NCI-H774 (cell line): Measurements from ENCODE around the gene RPS17.
"Not testable (repeated sequence)": the region's sequence is repeated elsewhere in the genome, so short reads cannot be mapped to it uniquely, and the experiment has no call there.

Experiments
- DNase-seq: peaks from one replicate; lab custom pipeline; 2025; lab: John Stamatoyannopoulos, UW

RPS17 gene

GRCh38 chr15:82507693-82508092, 32.6 kb downstream of the RPS17 start:
- DNase-seq = not testable (repeated sequence)

DNA sequence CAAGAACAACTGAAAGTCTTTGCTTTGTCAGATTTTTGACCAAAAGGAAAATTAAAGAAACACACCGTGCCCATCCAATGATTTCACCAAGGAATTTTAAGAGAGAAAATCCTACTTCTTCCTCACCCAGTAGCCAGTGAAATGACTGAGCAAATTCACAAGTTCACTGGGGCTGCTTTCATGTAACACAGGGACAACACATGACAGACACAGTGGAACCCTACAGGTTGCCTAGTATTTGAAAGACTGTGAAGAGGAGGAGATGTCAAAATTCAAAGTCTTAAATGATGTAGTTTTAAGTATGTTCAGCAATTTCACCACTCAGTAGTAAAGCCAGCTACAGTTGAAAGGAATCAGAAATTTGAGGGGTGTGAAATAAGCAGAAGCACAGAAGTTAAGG, 33.2 kb downstream of the RPS17 start:
- not testable (repeated sequence) for DNase-seq

GRCh38 chr15:82505842-82506241, 34.4 kb downstream of the RPS17 start:
- not testable (repeated sequence) for DNase-seq

- DNase-seq = not testable (repeated sequence)
Measured at GRCh38 chr15:82504074-82504473, 36.2 kb downstream of the RPS17 start.

DNA sequence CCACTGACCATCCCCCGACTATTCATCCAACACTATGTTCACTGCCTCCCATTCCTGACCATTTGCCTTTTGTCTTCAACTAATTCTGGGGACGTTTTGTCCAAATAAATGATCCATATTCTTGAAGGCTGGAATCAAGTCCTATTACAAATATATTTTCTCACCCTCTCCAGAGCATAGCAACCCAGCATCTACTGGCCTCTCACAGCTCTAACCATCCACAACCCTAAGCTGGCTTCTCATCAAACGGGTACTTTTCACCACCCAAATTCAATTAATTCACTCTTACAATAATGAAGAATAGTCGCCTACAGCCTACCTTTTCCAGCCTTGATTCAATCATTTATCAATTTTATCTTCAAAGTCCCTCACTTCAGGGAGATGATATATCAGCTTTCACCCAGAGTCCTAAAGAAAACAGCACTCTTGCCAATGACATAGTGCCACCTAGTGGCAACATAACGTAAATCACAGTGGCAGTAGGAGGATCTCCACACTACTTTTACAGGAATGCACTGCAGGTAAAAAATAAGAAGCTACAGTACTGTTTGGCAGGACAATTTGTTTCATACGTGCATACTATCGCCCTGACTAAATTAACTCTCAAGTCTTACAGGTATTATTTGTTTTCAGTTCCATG, 37.4 kb downstream of the RPS17 start:
- not testable (repeated sequence) for DNase-seq

GRCh38 chr15:82500772-82501171, 39.5 kb downstream of the RPS17 start:
- DNase-seq = not testable (repeated sequence)

- not testable (repeated sequence) for DNase-seq
Measured at GRCh38 chr15:82497978-82498377, 42.3 kb downstream of the RPS17 start.

GRCh38 chr15:82488250-82488649, 52.0 kb downstream of the RPS17 start:
- not testable (repeated sequence) for DNase-seq

- not testable (repeated sequence) for DNase-seq
Measured at GRCh38 chr15:82487045-82487444, 53.2 kb downstream of the RPS17 start.
